RWPE2 (cell line): ENCODE measurements around the gene KPNB1.

ENCODE experiments used
- ATAC-seq: fragments of 200-7000 bp; cut with Tn5 transposase; 3 replicates; pipeline ENCODE4 v1.9.1; 2021; ENCODE audit warnings: low read depth
- DNase-seq: peaks from one replicate; pipeline ENCODE4 v3.0.0-alpha.2; 2020; ENCODE audit warnings: low spot score
- H3K27ac ChIP-seq: fragments of 450-650 bp; 2 replicates; pipeline ENCODE4 v1.5.1; 2017; ENCODE audit warnings: mild to moderate bottlenecking; ENCODE audit not compliant: poor library complexity, severe bottlenecking
- H3K27me3 ChIP-seq: fragments of 250-450 bp; sonication (Bioruptor Pico); 2 replicates; pipeline ENCODE4 v1.5.1; 2021; ENCODE audit warnings: mild to moderate bottlenecking, moderate library complexity; ENCODE audit not compliant: insufficient read depth, poor library complexity, severe bottlenecking
- H3K36me3 ChIP-seq: fragments of 250-450 bp; sonication (Bioruptor Pico); 2 replicates; pipeline ENCODE4 v1.5.1; 2020; ENCODE audit warnings: low read depth, mild to moderate bottlenecking, moderate library complexity
- H3K4me1 ChIP-seq: fragments of 250-450 bp; sonication (Bioruptor Pico); 2 replicates; pipeline ENCODE4 v1.5.1; 2021; ENCODE audit warnings: mild to moderate bottlenecking, moderate library complexity; ENCODE audit not compliant: insufficient read depth, poor library complexity, severe bottlenecking
- H3K4me3 ChIP-seq: fragments of 250-450 bp; sonication (Bioruptor Pico); 2 replicates; pipeline ENCODE4 v1.5.1; 2021; ENCODE audit warnings: mild to moderate bottlenecking, moderate library complexity; ENCODE audit not compliant: severe bottlenecking
- H3K9me3 ChIP-seq: fragments of 250-450 bp; sonication (Bioruptor Pico); 2 replicates; pipeline ENCODE4 v1.5.1; 2021; ENCODE audit warnings: mild to moderate bottlenecking, moderate library complexity; ENCODE audit not compliant: severe bottlenecking
- TF ChIP-seq, protein P1 (sequence below): fragments of 450-650 bp; IDR thresholded peaks from one replicate; pipeline ENCODE4 v1.5.1; 2017; ENCODE audit warnings: mild to moderate bottlenecking, moderate library complexity; ENCODE audit not compliant: poor library complexity, severe bottlenecking

Gene KPNB1

GRCh38 chr17:47620503-47621245, 29.0 kb upstream of the KPNB1 start:
- ATAC-seq (no peak), DNase-seq (no peak)
- TF ChIP-seq, protein P1, sequence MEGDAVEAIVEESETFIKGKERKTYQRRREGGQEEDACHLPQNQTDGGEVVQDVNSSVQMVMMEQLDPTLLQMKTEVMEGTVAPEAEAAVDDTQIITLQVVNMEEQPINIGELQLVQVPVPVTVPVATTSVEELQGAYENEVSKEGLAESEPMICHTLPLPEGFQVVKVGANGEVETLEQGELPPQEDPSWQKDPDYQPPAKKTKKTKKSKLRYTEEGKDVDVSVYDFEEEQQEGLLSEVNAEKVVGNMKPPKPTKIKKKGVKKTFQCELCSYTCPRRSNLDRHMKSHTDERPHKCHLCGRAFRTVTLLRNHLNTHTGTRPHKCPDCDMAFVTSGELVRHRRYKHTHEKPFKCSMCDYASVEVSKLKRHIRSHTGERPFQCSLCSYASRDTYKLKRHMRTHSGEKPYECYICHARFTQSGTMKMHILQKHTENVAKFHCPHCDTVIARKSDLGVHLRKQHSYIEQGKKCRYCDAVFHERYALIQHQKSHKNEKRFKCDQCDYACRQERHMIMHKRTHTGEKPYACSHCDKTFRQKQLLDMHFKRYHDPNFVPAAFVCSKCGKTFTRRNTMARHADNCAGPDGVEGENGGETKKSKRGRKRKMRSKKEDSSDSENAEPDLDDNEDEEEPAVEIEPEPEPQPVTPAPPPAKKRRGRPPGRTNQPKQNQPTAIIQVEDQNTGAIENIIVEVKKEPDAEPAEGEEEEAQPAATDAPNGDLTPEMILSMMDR = no peak
- H3K4me3 ChIP-seq = no peak overlapping the region
- H3K27me3 ChIP-seq = no peaks in the 10 kb centered on the region
- H3K36me3 ChIP-seq = peaks cover 83% of the 10 kb centered on the region
- H3K27ac ChIP-seq = peak overlapping the region; percentile 81
- no peaks in the 10 kb centered on the region for H3K9me3 ChIP-seq
- peaks cover 26% of the 10 kb centered on the region for H3K4me1 ChIP-seq

GRCh38 chr17:47621293-47622179, 28.2 kb upstream of the KPNB1 start:
- H3K36me3 ChIP-seq = peaks cover 76% of the 10 kb centered on the region
- no peak overlapping the region for H3K4me3 ChIP-seq
- H3K27me3 ChIP-seq = no peaks in the 10 kb centered on the region
- TF ChIP-seq, protein P1 = peak; percentile 42
- peaks cover 26% of the 10 kb centered on the region for H3K4me1 ChIP-seq
- peak overlapping the region; percentile 81 for H3K27ac ChIP-seq
- DNase-seq (peak; percentile 88), ATAC-seq (peak; percentile 98)
- H3K9me3 ChIP-seq = no peaks in the 10 kb centered on the region

- DNase-seq (no peak), ATAC-seq (no peak)
- Histone ChIP-seq H3K4me1 (peaks cover 26% of the 10 kb centered on the region), H3K27ac (peak overlapping the region; percentile 81), H3K36me3 (peaks cover 71% of the 10 kb centered on the region), H3K9me3 (no peaks in the 10 kb centered on the region), H3K27me3 (no peaks in the 10 kb centered on the region), H3K4me3 (no peak overlapping the region)
- TF ChIP-seq, protein P1 = no peak
Measured at GRCh38 chr17:47622180-47622549, 27.6 kb upstream of the KPNB1 start.

DNA sequence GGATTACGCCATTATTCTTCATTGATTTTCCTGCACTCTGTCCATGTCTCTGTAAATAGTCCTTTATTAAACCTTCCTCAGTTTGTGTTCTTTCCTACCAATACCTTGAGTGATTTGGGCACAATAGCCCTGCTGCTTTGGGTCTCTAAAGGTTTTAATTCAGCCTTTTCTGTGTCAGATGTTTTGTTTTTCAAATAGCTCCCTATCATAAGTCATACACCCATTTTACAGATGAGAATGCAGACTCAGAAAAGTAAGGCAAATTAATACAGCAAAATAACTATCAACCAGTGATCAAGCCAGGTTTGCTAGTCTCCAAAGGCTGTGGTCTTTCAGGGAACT, 25.0 kb upstream of the KPNB1 start:
- ATAC-seq = no peak
- no peaks in the 10 kb centered on the region for H3K27me3 ChIP-seq

More for the DNA sequence above, 25.0 kb upstream of the KPNB1 start:
- no peak overlapping the region for H3K4me3 ChIP-seq
- H3K36me3 ChIP-seq = peaks cover 45% of the 10 kb centered on the region
- no peaks in the 10 kb centered on the region for H3K9me3 ChIP-seq
- no peak for DNase-seq
- TF ChIP-seq, protein P1 = no peak
- peaks cover 26% of the 10 kb centered on the region for H3K4me1 ChIP-seq
- no peak overlapping the region for H3K27ac ChIP-seq
